ENCODE data around the gene FAT1.

FAT1 gene

GRCh38 chr4:186606591-186606992, 117.1 kb downstream of the FAT1 start:
- DNase-seq (ENCODE audit: low spot score): no peak

DNA sequence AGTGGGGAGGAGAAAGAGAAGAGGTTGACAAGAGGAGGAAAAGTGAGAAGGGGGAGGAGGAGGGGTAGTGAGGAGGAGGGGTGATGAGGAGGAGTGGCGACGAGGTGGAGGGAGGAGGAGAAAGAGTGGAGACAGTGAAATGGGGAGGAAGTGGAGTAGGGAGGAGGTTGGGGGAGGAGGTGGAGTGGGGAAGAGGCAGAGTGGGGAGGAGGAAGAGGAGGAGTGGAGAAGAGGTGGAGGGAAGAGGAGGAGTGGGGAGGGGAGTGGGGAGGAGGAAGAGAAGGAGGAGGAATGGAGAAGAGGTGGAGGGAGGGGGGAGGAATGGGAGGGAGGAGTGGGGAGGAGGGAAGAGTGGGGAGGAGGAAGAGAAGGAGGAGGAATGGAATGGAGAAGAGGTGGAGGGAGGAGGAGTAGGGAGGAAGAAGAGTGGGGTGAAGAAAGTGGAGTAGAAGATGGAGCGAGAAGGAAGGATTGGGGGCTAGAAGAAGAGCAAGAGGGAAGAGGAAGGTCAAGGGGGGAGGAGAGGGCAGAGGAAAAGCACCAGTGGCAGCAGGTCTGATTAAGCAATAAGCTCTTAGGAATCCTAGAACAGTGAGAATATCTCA, 118.3 kb downstream of the FAT1 start:
- DNase-seq (ENCODE audit: low spot score): no peak

- no peak for DNase-seq (ENCODE audit: low spot score)
These were observed 119.4 kb downstream of the FAT1 start for GRCh38 chr4:186604124-186604807.

- no peak for DNase-seq (ENCODE audit: low spot score)
These were observed 120.7 kb downstream of the FAT1 start for GRCh38 chr4:186602978-186603377.

DNA sequence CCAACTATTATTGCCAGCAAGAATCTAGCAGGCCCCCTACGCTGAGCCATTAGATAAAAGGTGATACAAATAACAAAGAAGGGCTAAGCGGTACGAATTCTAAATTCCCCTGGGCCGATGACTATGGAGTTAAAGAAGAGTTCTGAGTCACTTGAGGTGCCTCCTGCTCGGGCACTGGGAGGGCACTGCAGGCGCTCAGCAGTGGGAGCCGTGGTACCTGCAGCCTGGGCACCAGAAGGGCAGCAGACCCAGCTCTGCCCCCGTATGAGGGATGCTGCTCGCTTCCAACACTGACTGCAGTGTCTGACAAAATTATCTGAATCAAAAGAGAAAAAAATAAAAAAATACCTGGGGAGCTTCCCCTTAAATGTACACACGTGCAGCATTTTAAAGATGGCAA, 124.2 kb downstream of the FAT1 start:
- DNase-seq (ENCODE audit: low spot score): no peak

DNA sequence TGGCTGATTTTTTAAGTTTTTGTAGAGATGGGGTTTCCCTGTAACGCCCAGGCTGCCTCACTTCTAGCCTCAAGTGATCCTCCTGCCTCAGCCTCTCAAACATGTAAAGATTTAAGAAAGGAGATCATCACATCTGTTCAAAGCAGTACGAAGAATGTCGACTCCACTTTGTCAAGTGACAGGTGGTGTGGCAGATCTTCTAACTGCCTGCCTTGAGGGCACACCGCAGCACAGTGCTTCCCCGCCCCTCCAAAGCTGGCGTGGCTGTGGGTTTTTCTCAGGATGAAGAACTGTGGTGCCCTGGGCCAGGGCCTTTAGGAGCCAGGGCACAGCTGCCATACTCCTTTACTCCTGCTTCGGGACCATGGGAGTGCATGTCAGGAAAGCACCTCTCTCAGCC, 125.0 kb downstream of the FAT1 start:
- no peak for DNase-seq (ENCODE audit: low spot score)

DNA sequence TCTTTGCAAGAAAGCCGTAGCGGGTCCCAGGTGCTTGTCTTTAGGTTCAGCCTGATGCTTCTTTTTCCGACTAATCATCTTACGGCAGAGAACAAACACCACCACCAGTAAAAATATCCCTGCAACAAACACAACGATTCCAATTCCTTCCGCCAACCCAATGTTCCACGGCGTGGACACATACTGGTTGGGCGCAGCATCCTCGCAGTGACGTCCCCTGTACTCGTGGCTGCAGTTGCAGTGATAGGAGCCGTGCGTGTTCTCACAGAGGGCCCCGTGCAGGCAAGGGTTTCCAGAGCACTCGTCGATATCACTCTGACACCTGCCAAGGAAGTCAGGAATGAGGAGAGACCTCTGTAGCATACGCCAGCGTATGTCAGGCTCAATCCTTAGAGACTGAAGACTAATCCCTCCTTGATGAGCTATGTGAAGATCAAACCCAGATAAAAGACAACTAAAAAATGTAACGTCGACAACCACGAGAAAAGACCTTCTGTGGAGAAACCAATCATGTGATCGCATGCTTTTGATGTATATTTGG, 126.7 kb downstream of the FAT1 start:
- DNase-seq (ENCODE audit: low spot score): no peak

DNA sequence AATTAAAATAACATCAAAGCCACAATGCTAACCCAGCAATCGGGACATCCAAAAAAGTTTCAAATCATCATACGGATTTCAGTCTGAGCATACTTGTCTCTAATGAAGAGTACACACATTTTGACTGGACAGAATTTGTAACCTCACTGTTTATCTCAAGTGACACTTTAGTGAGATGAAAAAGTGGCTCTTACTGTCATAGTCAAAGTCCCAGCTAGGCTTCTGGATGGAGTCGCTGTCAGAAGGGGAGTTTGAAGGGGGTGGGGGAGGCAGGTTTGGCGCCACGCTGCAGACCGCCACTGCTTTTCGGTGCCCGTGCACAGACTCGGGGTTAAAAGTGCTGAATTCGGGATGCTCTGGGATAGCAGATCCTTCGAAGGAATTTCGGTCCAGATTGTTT, 127.3 kb downstream of the FAT1 start:
- no peak for DNase-seq (ENCODE audit: low spot score)

GRCh38 chr4:186593587-186593973, 130.1 kb downstream of the FAT1 start:
- no peak for DNase-seq (ENCODE audit: low spot score)

DNA sequence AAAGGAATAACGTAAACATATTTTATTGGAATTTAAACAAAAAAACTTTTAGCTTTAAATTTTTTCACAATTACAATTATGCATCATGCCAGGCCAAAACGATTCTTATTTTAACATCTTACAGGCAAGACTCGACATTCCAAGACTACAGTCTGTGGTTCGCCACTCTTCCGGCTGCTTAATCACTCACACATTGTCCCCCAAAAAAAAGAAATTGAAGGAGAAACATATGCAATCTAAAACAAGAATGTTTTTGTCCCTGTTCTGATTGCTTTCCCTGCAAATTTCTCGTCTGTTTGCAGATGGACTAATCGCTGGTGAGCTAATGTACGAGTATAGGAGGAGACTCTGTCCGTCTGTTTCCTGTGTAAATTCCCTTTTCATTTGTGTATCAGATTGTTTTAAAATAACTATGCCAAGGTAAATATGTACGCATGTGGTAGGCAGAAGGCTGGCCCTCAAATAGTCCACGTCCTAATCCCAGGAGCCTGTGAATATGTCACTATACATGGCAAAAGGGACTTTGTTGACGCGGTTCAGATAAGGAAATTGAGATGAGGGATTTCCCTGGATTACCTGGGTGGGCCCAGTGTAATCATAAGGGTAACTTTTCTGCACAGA, 130.6 kb downstream of the FAT1 start:
- no peak for DNase-seq (ENCODE audit: low spot score)

DNA sequence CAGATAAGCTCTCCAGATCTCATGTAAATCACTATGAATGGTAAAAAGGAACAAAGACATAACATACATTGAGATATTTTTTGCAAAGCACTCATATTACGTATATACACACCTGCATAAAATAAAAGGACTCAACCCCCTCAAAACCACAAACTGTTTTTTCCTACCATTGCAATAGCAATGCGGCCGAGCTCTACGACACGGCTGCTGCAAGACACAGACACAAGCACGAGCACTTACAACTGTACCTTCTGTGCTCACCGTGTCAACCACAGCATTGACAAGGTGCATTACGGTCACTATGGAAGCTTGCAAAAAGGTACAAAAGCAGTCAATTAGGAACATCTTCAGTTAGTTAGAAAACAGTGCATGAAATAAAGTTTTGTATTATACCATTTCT, 131.2 kb downstream of the FAT1 start:
- no peak for DNase-seq (ENCODE audit: low spot score)

GRCh38 chr4:186591651-186592050, 132.0 kb downstream of the FAT1 start:
- no peak for DNase-seq (ENCODE audit: low spot score)

- no peak for DNase-seq (ENCODE audit: low spot score)
These were observed 135.2 kb downstream of the FAT1 start for GRCh38 chr4:186588503-186588902.

DNA sequence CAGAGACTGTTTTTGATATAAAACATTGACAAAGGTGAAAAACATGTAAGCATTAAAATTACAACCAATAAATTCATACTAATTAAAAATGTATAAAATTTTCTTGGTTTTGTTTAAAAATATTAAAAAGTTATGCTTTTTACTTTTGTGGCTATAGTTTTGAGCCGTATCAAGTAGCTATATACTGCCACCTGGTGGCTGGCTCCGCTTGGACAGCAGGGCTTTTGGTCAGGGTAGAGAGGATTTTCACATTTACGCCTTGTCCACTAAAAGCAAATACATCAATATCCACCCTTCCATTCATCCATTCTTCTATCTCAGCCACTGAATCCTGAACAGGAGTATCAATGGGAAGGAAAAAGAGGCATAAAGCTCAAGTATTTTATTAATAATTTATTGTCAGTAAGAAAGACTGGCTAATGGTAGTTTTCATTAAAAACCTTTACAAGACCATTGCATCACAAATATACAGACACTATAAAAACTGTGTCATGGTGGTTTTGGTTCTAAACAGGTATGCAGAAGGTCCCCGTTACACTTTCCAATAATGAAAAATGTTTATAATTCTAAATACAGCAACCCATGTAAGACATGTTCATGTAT, 136.1 kb downstream of the FAT1 start:
- DNase-seq (ENCODE audit: low spot score): peak; percentile 52

GRCh38 chr4:186586205-186586604, 137.5 kb downstream of the FAT1 start:
- DNase-seq (ENCODE audit: low spot score): no peak

- DNase-seq (ENCODE audit: low spot score): no peak
These were observed 138.7 kb downstream of the FAT1 start for GRCh38 chr4:186584912-186585311.

GRCh38 chr4:186581421-186581820, 142.2 kb downstream of the FAT1 start:
- DNase-seq (ENCODE audit: low spot score): no peak

- DNase-seq (ENCODE audit: low spot score): no peak
These were observed 143.0 kb downstream of the FAT1 start for GRCh38 chr4:186580669-186581068.

GRCh38 chr4:186570193-186570996, 153.3 kb downstream of the FAT1 start:
- DNase-seq (ENCODE audit: low spot score): no peak

GRCh38 chr4:186569533-186570192, 154.0 kb downstream of the FAT1 start:
- no peak for DNase-seq (ENCODE audit: low spot score)

DNA sequence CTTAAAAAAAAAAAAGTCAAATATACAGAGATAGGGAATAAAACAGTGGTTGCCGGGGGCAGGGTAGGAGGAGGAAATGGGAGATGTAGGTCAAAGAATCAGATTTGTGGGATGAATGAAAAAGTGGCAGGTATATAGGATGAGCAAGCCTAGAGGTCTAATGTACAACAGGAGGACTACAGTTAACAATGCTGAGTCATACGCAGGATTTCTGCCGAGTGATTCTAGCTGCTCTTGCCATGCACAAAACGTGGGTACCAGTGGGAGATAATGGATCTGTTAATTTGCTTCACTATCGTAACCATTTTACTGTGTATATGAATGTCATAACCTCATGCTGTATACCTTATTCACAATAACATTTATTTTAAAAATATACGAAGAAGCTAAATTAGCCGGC, 157.6 kb downstream of the FAT1 start:
- DNase-seq (ENCODE audit: low spot score): no peak

DNA sequence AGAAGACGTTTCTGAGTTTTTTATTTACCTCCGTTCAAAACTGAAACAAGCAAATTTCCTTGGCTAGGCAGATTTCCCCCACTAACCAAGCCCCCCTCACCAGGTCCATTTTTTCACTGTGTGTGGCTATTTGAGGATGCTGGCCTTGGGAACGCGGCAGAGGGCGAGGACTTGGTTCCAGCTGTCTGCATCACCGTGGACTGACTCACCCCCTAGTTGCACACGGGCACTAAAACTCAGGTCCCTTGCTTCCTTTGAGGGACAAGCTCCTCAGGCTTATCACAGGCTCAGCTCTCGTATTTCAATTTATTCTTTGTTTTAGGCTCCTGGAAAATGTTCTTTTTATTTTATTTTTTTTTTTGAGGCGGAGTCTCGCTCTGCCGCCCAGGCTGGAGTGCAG, 159.9 kb downstream of the FAT1 start:
- DNase-seq (ENCODE audit: low spot score): no peak
